Osteoblast (primary cell): Measurements from ENCODE around the gene ROBO4. TPM values are rescaled to one million over a fixed set of nuclear protein-coding genes. Genes with fewer than 3 reads are reported as not detected.
A peak's percentile ranks its signal among the peaks of the same experiment; 100 is the strongest.

Experiments used
- DNase-seq: peaks from one replicate; pipeline ENCODE4 v3.0.0; 2011; ENCODE audit warnings: low spot score, mixed read lengths; ENCODE audit not compliant: insufficient read length; ENCODE audit errors: missing footprints
- H2AFZ ChIP-seq: 2 replicates; pipeline ENCODE4 v1.6.0; 2011; ENCODE audit warnings: mild to moderate bottlenecking, low read length
- H3K27ac ChIP-seq: 2 replicates; pipeline ENCODE4 v1.5.1; 2011; ENCODE audit warnings: mild to moderate bottlenecking, low read depth, low read length, moderate library complexity
- H3K27me3 ChIP-seq: 2 replicates; pipeline ENCODE4 v1.6.0; 2012; ENCODE audit warnings: mild to moderate bottlenecking, control low read depth, inconsistent platforms, low read length, moderate library complexity; ENCODE audit not compliant: insufficient read depth
- H3K36me3 ChIP-seq: 2 replicates; pipeline ENCODE4 v1.5.1; 2011; ENCODE audit warnings: mild to moderate bottlenecking, low read length, control low read depth, moderate library complexity; ENCODE audit not compliant: insufficient read depth
- H3K4me1 ChIP-seq: 2 replicates; pipeline ENCODE4 v1.5.1; 2011; ENCODE audit warnings: mild to moderate bottlenecking, low read length, control low read depth, moderate library complexity; ENCODE audit not compliant: insufficient read depth
- H3K4me2 ChIP-seq: 2 replicates; pipeline ENCODE4 v1.6.0; 2011; ENCODE audit warnings: mild to moderate bottlenecking, low read length; ENCODE audit not compliant: insufficient read depth
- H3K4me3 ChIP-seq: fragments of 200-600 bp; sonication (generic); 3 replicates; pipeline ENCODE4 v1.5.1; 2012; ENCODE audit warnings: mild to moderate bottlenecking, low read length, inconsistent platforms; ENCODE audit not compliant: insufficient read depth
- H3K79me2 ChIP-seq: 2 replicates; pipeline ENCODE4 v1.6.0; 2012; ENCODE audit warnings: mild to moderate bottlenecking, low read length, control low read depth, inconsistent platforms; ENCODE audit not compliant: insufficient read depth
- H3K9me3 ChIP-seq: 2 replicates; pipeline ENCODE4 v1.5.1; 2011; ENCODE audit warnings: low read depth, low read length, control low read depth
- H4K20me1 ChIP-seq: 2 replicates; pipeline ENCODE4 v1.6.0; 2012; ENCODE audit warnings: mild to moderate bottlenecking, low read length, control low read depth; ENCODE audit not compliant: insufficient read depth
- CTCF ChIP-seq: IDR thresholded peaks from 2 replicates; pipeline ENCODE4 v1.5.1; 2011; ENCODE audit warnings: mild to moderate bottlenecking, low read depth, low read length, moderate library complexity; ENCODE audit errors: extremely low read depth
- total RNA-seq: library from RNA; depleted of rRNA; stranded (reverse); fragments of >200 nt; gene quantifications from 2 replicates; pipeline ENCODE4 v1.2.3, GENCODE V29; 2012

Gene ROBO4
- total RNA-seq, 1 donor: 0.36 TPM

GRCh38 chr11:124918950-124919349 is 21.3 kb upstream of the ROBO4 start, which contains the start of gene HEPN1:
TSS of gene HEPN1 (plus strand) at chr11:124919250.
- no peaks in the 10 kb centered on the region for H3K27me3 ChIP-seq
- H3K4me2 ChIP-seq: no peak within 1 kb of the TSS
- H3K4me3 ChIP-seq: no peak within 1 kb of the TSS
- no peaks in the 10 kb centered on the region for H3K79me2 ChIP-seq
- H4K20me1 ChIP-seq: no peaks in the 10 kb centered on the region
- DNase-seq: no peak
- H3K36me3 ChIP-seq: no peaks in the 10 kb centered on the region
- H2AFZ ChIP-seq: no peak within 1 kb of the TSS
- no peak for TF ChIP-seq CTCF
- H3K4me1 ChIP-seq: peaks cover 5% of the 10 kb centered on the region
- no peak within 1 kb of the TSS for H3K27ac ChIP-seq
- H3K9me3 ChIP-seq: no peaks in the 10 kb centered on the region

GRCh38 chr11:124917115-124917637 is 19.5 kb upstream of the ROBO4 start:
- Histone ChIP-seq H3K79me2 (no peaks in the 10 kb centered on the region), H2AFZ (no peak overlapping the region), H3K27me3 (no peaks in the 10 kb centered on the region), H4K20me1 (no peaks in the 10 kb centered on the region), H3K9me3 (no peaks in the 10 kb centered on the region), H3K27ac (no peak overlapping the region), H3K36me3 (no peaks in the 10 kb centered on the region), H3K4me2 (no peak overlapping the region), H3K4me3 (no peak overlapping the region), H3K4me1 (peaks cover 5% of the 10 kb centered on the region)
- no peak for TF ChIP-seq CTCF
- no peak for DNase-seq

- no peaks in the 10 kb centered on the region for H3K27me3 ChIP-seq
- no peak for DNase-seq
- no peak overlapping the region for H3K27ac ChIP-seq
- no peak overlapping the region for H3K4me2 ChIP-seq
- peaks cover 2% of the 10 kb centered on the region for H3K9me3 ChIP-seq
- no peaks in the 10 kb centered on the region for H4K20me1 ChIP-seq
- H3K4me3 ChIP-seq: no peak overlapping the region
- H3K4me1 ChIP-seq: peaks cover 5% of the 10 kb centered on the region
- TF ChIP-seq CTCF: no peak
- H3K79me2 ChIP-seq: no peaks in the 10 kb centered on the region
- no peaks in the 10 kb centered on the region for H3K36me3 ChIP-seq
- no peak overlapping the region for H2AFZ ChIP-seq
Measured at GRCh38 chr11:124916370-124916710, 18.7 kb upstream of the ROBO4 start.

GRCh38 chr11:124915541-124916369 is 18.1 kb upstream of the ROBO4 start:
- Histone ChIP-seq H3K4me3 (no peak overlapping the region), H2AFZ (peak overlapping the region; percentile 41), H3K27ac (no peak overlapping the region), H3K9me3 (peaks cover 2% of the 10 kb centered on the region), H3K36me3 (no peaks in the 10 kb centered on the region), H3K79me2 (no peaks in the 10 kb centered on the region), H3K4me2 (no peak overlapping the region), H4K20me1 (no peaks in the 10 kb centered on the region), H3K4me1 (peaks cover 2% of the 10 kb centered on the region), H3K27me3 (no peaks in the 10 kb centered on the region)
- no peak for DNase-seq
- TF ChIP-seq CTCF: no peak
